ENCODE results near the gene GPATCH8. TPM values are rescaled to one million over a fixed set of nuclear protein-coding genes. Genes with fewer than 3 reads are reported as not detected.

The GPATCH8 gene
- total RNA-seq, 4 donors from 2014 or later = 52.7 to 106 (median 57.7) TPM

DNA sequence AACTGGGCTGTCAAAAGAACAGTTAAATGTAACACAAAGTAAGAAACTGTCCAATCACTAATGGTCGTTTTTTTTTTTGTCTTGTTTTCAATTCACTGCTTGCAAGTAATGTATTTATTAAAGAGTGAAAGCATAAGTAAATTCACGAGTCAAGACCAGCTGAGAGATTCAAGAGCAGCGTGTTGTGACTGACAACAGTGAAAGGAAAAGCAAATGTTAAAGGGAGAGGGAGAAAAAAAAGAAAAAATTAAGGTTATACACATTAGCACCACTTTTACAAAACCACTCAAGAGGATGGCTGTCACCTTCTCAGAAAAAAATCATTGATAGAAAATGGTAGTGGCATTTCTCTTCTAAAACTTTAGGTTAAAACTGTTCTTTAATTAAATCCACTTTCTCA, 36.1 kb downstream of the GPATCH8 start:
- Histone ChIP-seq H3K27me3 (no peaks in the 10 kb centered on the region), H3K9me3 (no peaks in the 10 kb centered on the region), H3K4me1 (peaks cover 22 to 26% of the 10 kb centered on the region in 2 donors), H3K36me3 (no peaks in the 10 kb centered on the region), H3K4me3 (replicated peaks in 1 of 3) (no peak overlapping the region), H3K27ac (no peak overlapping the region)
- 7 to 14% methylated on average over 3 of the region's 3 CpGs for WGBS, 2 donors
- DNase-seq = no peak
- TF ChIP-seq, protein P1, sequence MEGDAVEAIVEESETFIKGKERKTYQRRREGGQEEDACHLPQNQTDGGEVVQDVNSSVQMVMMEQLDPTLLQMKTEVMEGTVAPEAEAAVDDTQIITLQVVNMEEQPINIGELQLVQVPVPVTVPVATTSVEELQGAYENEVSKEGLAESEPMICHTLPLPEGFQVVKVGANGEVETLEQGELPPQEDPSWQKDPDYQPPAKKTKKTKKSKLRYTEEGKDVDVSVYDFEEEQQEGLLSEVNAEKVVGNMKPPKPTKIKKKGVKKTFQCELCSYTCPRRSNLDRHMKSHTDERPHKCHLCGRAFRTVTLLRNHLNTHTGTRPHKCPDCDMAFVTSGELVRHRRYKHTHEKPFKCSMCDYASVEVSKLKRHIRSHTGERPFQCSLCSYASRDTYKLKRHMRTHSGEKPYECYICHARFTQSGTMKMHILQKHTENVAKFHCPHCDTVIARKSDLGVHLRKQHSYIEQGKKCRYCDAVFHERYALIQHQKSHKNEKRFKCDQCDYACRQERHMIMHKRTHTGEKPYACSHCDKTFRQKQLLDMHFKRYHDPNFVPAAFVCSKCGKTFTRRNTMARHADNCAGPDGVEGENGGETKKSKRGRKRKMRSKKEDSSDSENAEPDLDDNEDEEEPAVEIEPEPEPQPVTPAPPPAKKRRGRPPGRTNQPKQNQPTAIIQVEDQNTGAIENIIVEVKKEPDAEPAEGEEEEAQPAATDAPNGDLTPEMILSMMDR (IDR thresholded peaks at IDR 0.05) = no peak
- TF ChIP-seq POLR2A (IDR thresholded peaks at IDR 0.05) = no peak
- intact Hi-C loops (cut with DNase I) = no loop called here

DNA sequence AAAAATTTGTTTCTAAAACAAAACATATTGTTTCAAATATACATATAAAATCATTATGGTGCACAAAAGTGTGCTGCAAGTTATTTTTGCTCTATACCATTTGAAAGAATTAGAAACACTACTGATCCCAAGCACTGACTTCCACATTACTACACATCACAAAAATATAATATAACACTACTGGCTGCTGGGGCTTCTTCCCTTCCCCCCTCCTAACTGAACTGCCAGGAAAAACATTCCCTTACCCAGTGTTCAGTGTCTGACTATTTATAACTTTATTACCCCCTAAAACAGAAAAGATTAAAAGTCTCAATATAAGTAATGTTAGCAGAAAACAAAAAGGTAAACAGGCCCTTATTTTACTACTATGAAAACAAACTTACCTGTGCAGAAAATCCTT, 36.9 kb downstream of the GPATCH8 start:
- no peaks in the 10 kb centered on the region for H3K27me3 ChIP-seq
- no peaks in the 10 kb centered on the region for H3K36me3 ChIP-seq
- TF ChIP-seq POLR2A (IDR thresholded peaks at IDR 0.05) = no peak
- TF ChIP-seq, protein P1 (IDR thresholded peaks at IDR 0.05) = no peak
- peaks cover 22 to 26% of the 10 kb centered on the region in 2 donors for H3K4me1 ChIP-seq
- no peak overlapping the region for H3K4me3 ChIP-seq (replicated peaks in 1 of 3)
- H3K9me3 ChIP-seq = no peaks in the 10 kb centered on the region
- intact Hi-C loops (cut with DNase I) = no loop called here
- H3K27ac ChIP-seq = no peak overlapping the region
- DNase-seq = no peak

DNA sequence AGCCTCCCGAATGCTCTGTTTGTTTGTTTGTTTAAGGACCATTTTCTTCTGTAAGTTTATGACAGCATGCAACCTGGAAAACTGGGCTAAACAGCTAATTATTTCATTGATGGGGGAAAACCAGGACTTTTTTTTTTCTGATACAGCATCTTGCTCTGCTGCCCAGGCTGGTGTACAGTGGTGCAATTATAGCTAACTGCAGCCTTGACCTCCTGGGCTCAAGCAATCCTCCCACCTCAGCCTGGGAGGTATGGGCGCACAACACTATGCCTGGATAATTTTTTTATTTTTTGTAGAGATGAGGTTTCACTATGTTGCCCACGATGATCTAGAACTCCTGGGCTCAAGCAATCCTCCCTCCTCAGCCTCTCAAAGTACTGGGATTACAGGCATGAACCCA, 37.3 kb downstream of the GPATCH8 start:
- H3K4me1 ChIP-seq = peaks cover 22 to 26% of the 10 kb centered on the region in 2 donors
- DNase-seq = no peak
- TF ChIP-seq, protein P1 (IDR thresholded peaks at IDR 0.05) = no peak
- no peak for TF ChIP-seq POLR2A (IDR thresholded peaks at IDR 0.05)
- H3K36me3 ChIP-seq = no peaks in the 10 kb centered on the region
- intact Hi-C loops (cut with DNase I) = no loop called here
- no peak overlapping the region for H3K27ac ChIP-seq
- no peaks in the 10 kb centered on the region for H3K27me3 ChIP-seq
- H3K9me3 ChIP-seq = no peaks in the 10 kb centered on the region
- H3K4me3 ChIP-seq (replicated peaks in 1 of 3) = no peak overlapping the region
- WGBS, 2 donors = 95 to 97% methylated on average over 3 of the region's 3 CpGs

DNA sequence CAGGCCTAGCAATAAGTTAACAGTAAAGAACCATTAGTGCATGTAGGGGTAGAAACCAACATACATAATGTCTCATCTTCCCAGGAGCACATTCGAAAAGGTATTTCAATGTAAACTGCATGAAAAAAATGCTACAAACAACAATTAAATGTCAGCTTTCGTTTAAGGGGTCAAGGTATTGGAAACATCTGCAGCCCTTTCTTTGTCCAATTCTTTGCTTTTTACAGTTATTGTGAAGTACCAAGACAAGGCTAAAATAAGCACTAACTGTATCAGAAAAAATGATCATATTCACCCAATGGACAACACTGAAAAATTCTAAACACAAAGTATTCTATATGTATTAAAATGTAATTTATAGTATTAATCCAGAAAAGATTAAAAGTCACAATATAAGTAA, 37.9 kb downstream of the GPATCH8 start:
- no peak for TF ChIP-seq POLR2A (IDR thresholded peaks at IDR 0.05)
- TF ChIP-seq, protein P1 (IDR thresholded peaks at IDR 0.05) = no peak
- intact Hi-C loops (cut with DNase I) = no loop called here
- whole genome bisulfite sequencing, 2 donors = 95 to 97% methylated on average over 2 of the region's 2 CpGs
- peaks cover 22 to 26% of the 10 kb centered on the region in 2 donors for H3K4me1 ChIP-seq
- no peaks in the 10 kb centered on the region for H3K9me3 ChIP-seq
- H3K27me3 ChIP-seq = no peaks in the 10 kb centered on the region
- no peak for DNase-seq
- H3K4me3 ChIP-seq (replicated peaks in 1 of 3) = no peak overlapping the region
- no peak overlapping the region for H3K27ac ChIP-seq
- no peaks in the 10 kb centered on the region for H3K36me3 ChIP-seq

DNA sequence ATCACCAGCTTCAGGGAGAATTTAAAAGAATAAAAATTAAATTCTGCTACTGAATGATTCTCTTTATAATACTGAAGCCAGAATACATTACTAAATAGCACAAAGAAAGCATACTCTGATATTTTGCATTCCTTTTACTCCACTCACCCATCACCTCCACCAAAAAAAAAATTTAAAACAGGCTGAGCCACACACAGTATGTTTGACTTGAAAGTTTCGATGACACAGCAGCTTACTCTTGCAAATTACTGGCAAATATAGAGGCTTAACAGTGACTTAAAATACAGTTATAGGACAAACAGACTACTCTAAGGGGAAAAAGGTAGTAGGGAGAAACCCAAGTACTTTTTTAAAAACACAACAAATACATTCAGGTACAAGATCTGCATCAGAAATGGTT, 39.2 kb downstream of the GPATCH8 start:
- TF ChIP-seq POLR2A (IDR thresholded peaks at IDR 0.05) = no peak
- TF ChIP-seq, protein P1 (IDR thresholded peaks at IDR 0.05) = no peak
- 68 to 88% methylated on average over 1 of the region's 1 CpG for WGBS, 2 donors
- no peaks in the 10 kb centered on the region for H3K36me3 ChIP-seq
- H3K4me3 ChIP-seq (replicated peaks in 1 of 3) = no peak overlapping the region
- peaks cover 22 to 26% of the 10 kb centered on the region in 2 donors for H3K4me1 ChIP-seq
- DNase-seq = no peak
- intact Hi-C loops (cut with DNase I) = no loop called here
- peak overlapping the region in 2 of 3 donors; percentile 2 to 47 for H3K27ac ChIP-seq
- no peaks in the 10 kb centered on the region for H3K27me3 ChIP-seq
- H3K9me3 ChIP-seq = no peaks in the 10 kb centered on the region
